ENCODE data around the gene CAPN13. TPM values are rescaled to one million over a fixed set of nuclear protein-coding genes. Genes with fewer than 3 reads are reported as not detected.

CAPN13 gene
- total and polyA plus RNA-seq, 2 of the 4 experiments (the other 2 are of a cell fraction), result not detected

DNA sequence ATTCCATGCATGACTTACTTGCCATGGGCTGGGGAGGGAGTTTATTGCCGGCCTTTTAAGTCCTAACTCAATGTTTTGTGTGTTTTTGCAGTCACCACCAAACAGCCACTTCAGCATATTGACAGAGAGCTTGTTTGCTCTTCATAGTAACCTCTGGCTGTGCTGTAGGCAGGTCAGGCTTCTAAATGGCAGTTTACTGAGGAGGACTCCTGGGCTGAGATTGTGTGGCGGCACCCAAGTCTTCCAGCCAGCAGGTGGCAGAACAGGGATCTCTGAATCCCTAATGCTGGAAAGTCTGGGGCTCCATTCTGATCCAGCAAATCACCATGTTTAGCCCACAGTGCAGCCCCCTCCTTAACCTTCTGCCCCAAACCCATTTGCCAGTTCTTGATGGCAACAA is 121.2 kb downstream of the CAPN13 start:
- Histone ChIP-seq H4K5ac (ENCODE audit: low read depth, low read length) (no peak overlapping the region), H3K23ac (ENCODE audit: low read depth, low read length) (no peak overlapping the region), H3K4ac (ENCODE audit: low read depth, low read length) (no peak overlapping the region), H3K4me3 (ENCODE audit: insufficient read depth, low read depth, low read length) (no peak overlapping the region), H3K14ac (replicated peaks; ENCODE audit: low read depth, low read length) (no peak overlapping the region), H3K9me1 (ENCODE audit: insufficient read depth, low read length) (no peaks in the 10 kb centered on the region), H3K56ac (ENCODE audit: extremely low read depth, insufficient read depth, low read length) (no peak overlapping the region), H3K4me2 (ENCODE audit: low read depth, low read length) (no peak overlapping the region), H2BK20ac (ENCODE audit: low read depth, low read length) (no peak overlapping the region), H4K8ac (ENCODE audit: low read depth in 2 of 2, low read length in 2 of 2) (no peak overlapping the region), H3K9ac (ENCODE audit: low read depth, low read length) (no peak overlapping the region), H4K91ac (ENCODE audit: insufficient read depth, low read depth, low read length) (no peak overlapping the region), H3K36me3 (ENCODE audit: control insufficient read depth, insufficient read depth, low read length) (no peaks in the 10 kb centered on the region), H3K9me3 (ENCODE audit: control insufficient read depth, insufficient read depth, low read length) (no peaks in the 10 kb centered on the region), H3K4me1 (ENCODE audit: control insufficient read depth, insufficient read depth, low read length) (peaks cover 4% of the 10 kb centered on the region; the same call in 1 of the 2 replicates), H2AK9ac (replicated peaks; ENCODE audit: low read depth, low read length, poor library complexity) (no peak overlapping the region), H3K18ac (ENCODE audit: low read depth, low read length) (no peak overlapping the region), H3K79me1 (ENCODE audit: low read depth in 1 of 2, low read length in 2 of 2) (no peaks in the 10 kb centered on the region), H2BK5ac (ENCODE audit: low read depth, low read length, poor library complexity, severe bottlenecking) (no peak overlapping the region), H3K27ac (ENCODE audit: insufficient read depth, low read length) (no peak overlapping the region), H3K27me3 (ENCODE audit: control insufficient read depth, insufficient read depth, low read length) (no peaks in the 10 kb centered on the region), H2BK120ac (ENCODE audit: low read depth, low read length) (no peak overlapping the region), H2AFZ (replicated peaks; ENCODE audit: low read length, poor library complexity) (no peak overlapping the region), H2BK15ac (ENCODE audit: low read depth, low read length) (no peak overlapping the region), H2AK5ac (ENCODE audit: low read depth, low read length) (no peak overlapping the region), H4K20me1 (ENCODE audit: insufficient read depth, low read length) (no peaks in the 10 kb centered on the region)
- no TSS peak for BruUV-seq (replicated peaks)
- ATAC-seq (ENCODE audit: low read depth), result no peak
- CTCF ChIA-PET, result interaction anchor here (0.6 kb wide), 1 partner anchor 10 kb away, joined by 4 read pairs; no protein-coding TSS in a partner anchor
- dilution Hi-C loops (cut with HindIII; ENCODE audit: low sequenced_read_pairs, unreplicated experiment), result no loop called here
- intact Hi-C loops (cut with micrococcal nuclease), result no loop called here
- in situ Hi-C loops (cut with MboI; ENCODE audit: low sequenced_read_pairs), result no loop called here
- POLR2A ChIA-PET (ENCODE audit: unreplicated experiment), result no interaction called here
- no peak for DNase-seq
- TF ChIP-seq, protein P1, sequence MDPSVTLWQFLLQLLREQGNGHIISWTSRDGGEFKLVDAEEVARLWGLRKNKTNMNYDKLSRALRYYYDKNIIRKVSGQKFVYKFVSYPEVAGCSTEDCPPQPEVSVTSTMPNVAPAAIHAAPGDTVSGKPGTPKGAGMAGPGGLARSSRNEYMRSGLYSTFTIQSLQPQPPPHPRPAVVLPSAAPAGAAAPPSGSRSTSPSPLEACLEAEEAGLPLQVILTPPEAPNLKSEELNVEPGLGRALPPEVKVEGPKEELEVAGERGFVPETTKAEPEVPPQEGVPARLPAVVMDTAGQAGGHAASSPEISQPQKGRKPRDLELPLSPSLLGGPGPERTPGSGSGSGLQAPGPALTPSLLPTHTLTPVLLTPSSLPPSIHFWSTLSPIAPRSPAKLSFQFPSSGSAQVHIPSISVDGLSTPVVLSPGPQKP (IDR thresholded peaks at IDR 0.05; ENCODE audit: borderline replicate concordance, low read depth, low read length), result no peak
- TF ChIP-seq POLR2A (IDR thresholded peaks at IDR 0.05; ENCODE audit: low read depth, low read length), result no peak
- TF ChIP-seq MXI1 (IDR thresholded peaks at IDR 0.05; ENCODE audit: borderline replicate concordance, low read depth, low read length), result no peak
- TF ChIP-seq MAZ (IDR thresholded peaks at IDR 0.05; ENCODE audit: borderline replicate concordance, low read depth, low read length), result no peak
- TF ChIP-seq FOS (IDR thresholded peaks at IDR 0.05; ENCODE audit: low read depth, low read length), result no peak
- TF ChIP-seq MAFK (IDR thresholded peaks at IDR 0.05; ENCODE audit: low read depth, low read length), result no peak
- no peak for TF ChIP-seq SMC3 (IDR thresholded peaks at IDR 0.05; ENCODE audit: low read depth, low read length)
- TF ChIP-seq, protein P2, sequence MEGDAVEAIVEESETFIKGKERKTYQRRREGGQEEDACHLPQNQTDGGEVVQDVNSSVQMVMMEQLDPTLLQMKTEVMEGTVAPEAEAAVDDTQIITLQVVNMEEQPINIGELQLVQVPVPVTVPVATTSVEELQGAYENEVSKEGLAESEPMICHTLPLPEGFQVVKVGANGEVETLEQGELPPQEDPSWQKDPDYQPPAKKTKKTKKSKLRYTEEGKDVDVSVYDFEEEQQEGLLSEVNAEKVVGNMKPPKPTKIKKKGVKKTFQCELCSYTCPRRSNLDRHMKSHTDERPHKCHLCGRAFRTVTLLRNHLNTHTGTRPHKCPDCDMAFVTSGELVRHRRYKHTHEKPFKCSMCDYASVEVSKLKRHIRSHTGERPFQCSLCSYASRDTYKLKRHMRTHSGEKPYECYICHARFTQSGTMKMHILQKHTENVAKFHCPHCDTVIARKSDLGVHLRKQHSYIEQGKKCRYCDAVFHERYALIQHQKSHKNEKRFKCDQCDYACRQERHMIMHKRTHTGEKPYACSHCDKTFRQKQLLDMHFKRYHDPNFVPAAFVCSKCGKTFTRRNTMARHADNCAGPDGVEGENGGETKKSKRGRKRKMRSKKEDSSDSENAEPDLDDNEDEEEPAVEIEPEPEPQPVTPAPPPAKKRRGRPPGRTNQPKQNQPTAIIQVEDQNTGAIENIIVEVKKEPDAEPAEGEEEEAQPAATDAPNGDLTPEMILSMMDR (conservative IDR thresholded peaks at IDR 0.05; ENCODE audit: low read depth, low read length), result no peak; the same call in 1 of the 2 replicates
- TF ChIP-seq, protein P3, sequence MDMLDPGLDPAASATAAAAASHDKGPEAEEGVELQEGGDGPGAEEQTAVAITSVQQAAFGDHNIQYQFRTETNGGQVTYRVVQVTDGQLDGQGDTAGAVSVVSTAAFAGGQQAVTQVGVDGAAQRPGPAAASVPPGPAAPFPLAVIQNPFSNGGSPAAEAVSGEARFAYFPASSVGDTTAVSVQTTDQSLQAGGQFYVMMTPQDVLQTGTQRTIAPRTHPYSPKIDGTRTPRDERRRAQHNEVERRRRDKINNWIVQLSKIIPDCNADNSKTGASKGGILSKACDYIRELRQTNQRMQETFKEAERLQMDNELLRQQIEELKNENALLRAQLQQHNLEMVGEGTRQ (IDR thresholded peaks at IDR 0.05; ENCODE audit: low read depth, low read length), result no peak
- TF ChIP-seq NFE2L2 (IDR thresholded peaks at IDR 0.05; ENCODE audit: low read depth, low read length), result no peak
- WGBS, 2 experiments (ENCODE audit: extremely low coverage in 2 of 2, insufficient read length in 1 of 2), result no CpG with 5 or more reads among the region's 2 CpGs
